Neural progenitor cell (in vitro differentiated cells): ENCODE results near the gene GMDS.

Experiments
- CTCF ChIP-seq: fragments of 200-600 bp; sonication (generic); IDR thresholded peaks from 2 replicates; pipeline ENCODE4 v1.5.1; 2017; ENCODE audit warnings: antibody characterized with exemption, mild to moderate bottlenecking
- EZH2 ChIP-seq: fragments of 200-600 bp; sonication (generic); IDR thresholded peaks from 2 replicates; pipeline ENCODE4 v1.6.1; 2017; ENCODE audit warnings: antibody characterized with exemption, mild to moderate bottlenecking, moderate library complexity

- TF ChIP-seq CTCF = no peak
- no peak for TF ChIP-seq EZH2
Observed at GRCh38 chr6:1894954-1895353, 350.5 kb downstream of the GMDS start.
